WTC11 (cell line): Measurements from ENCODE around the gene TMEFF1. TPM values are rescaled to one million over a fixed set of nuclear protein-coding genes. Genes with fewer than 3 reads are reported as not detected.

ENCODE experiments used
- ATAC-seq: fragments of 200-7000 bp; cut with Tn5 transposase; 2 replicates; pipeline ENCODE4 v1.10.0; 2021; ENCODE audit warnings: mild to moderate bottlenecking, moderate library complexity
- CTCF ChIA-PET: fragments of 300-600 bp; sonication (Branson Sonifier 250); formaldehyde crosslinking; loops from one replicate; lab custom pipeline; 2021; ENCODE audit warnings: antibody characterized with exemption; lab: Charles Lee
- POLR2A ChIA-PET: fragments of 350-600 bp; sonication (Branson Sonifier 250); formaldehyde crosslinking; loops from one replicate; lab custom pipeline; 2021; ENCODE audit warnings: antibody characterized with exemption; lab: Charles Lee
- DNase-seq: peaks from one replicate; pipeline ENCODE4 v3.0.0; 2021; ENCODE audit warnings: low spot score
- H3K27ac Mint-ChIP-seq: 2 replicates; pipeline ENCODE4 v1.8.0; 2021; ENCODE audit warnings: mixed read lengths
- H3K27me3 Mint-ChIP-seq: 2 replicates; pipeline ENCODE4 v1.8.0; 2021; ENCODE audit warnings: low read depth, mild to moderate bottlenecking, moderate library complexity, mixed read lengths
- H3K36me3 Mint-ChIP-seq: 2 replicates; pipeline ENCODE4 v1.8.0; 2021; ENCODE audit warnings: mixed read lengths
- H3K4me1 Mint-ChIP-seq: 2 replicates; pipeline ENCODE4 v1.8.0; 2022; ENCODE audit warnings: mixed read lengths
- H3K4me3 Mint-ChIP-seq: 2 replicates; pipeline ENCODE4 v1.8.0; 2021; ENCODE audit warnings: mild to moderate bottlenecking, moderate library complexity, mixed read lengths
- H3K9me3 Mint-ChIP-seq: 2 replicates; pipeline ENCODE4 v1.8.0; 2021; ENCODE audit warnings: mixed read lengths
- ARID4B ChIP-seq: sonication (generic); formaldehyde crosslinking; IDR thresholded peaks from 2 replicates; pipeline ENCODE4 v1.8.0; 2023; ENCODE audit warnings: missing genetic modification reagents, mild to moderate bottlenecking, borderline replicate concordance
- E2F4 ChIP-seq: sonication (generic); formaldehyde crosslinking; IDR thresholded peaks from 2 replicates; pipeline ENCODE4 v1.8.1; 2022; ENCODE audit warnings: low read depth, mild to moderate bottlenecking, moderate library complexity, missing genetic modification reagents, borderline replicate concordance
- HMGXB4 ChIP-seq: sonication (generic); formaldehyde crosslinking; IDR thresholded peaks from 2 replicates; pipeline ENCODE4 v1.8.1; 2023; ENCODE audit warnings: mild to moderate bottlenecking, moderate library complexity, missing genetic modification reagents
- IRF2 ChIP-seq: sonication (generic); formaldehyde crosslinking; IDR thresholded peaks from 2 replicates; pipeline ENCODE4 v1.8.0; 2022; ENCODE audit warnings: low read depth, missing genetic modification reagents, borderline replicate concordance
- PRRX2 ChIP-seq: fragments of 250-450 bp; sonication (Bioruptor Pico); IDR thresholded peaks from 2 replicates; pipeline ENCODE4 v1.8.0; 2021; ENCODE audit warnings: mild to moderate bottlenecking
- TEAD4 ChIP-seq: sonication (generic); formaldehyde crosslinking; IDR thresholded peaks from 2 replicates; pipeline ENCODE4 v1.8.0; 2022; ENCODE audit warnings: mild to moderate bottlenecking, missing genetic modification reagents
- TP53 ChIP-seq: sonication (generic); formaldehyde crosslinking; IDR thresholded peaks from 2 replicates; pipeline ENCODE4 v1.8.1; 2023; ENCODE audit warnings: mild to moderate bottlenecking, missing genetic modification reagents
- ZNF263 ChIP-seq: sonication (generic); formaldehyde crosslinking; IDR thresholded peaks from 2 replicates; pipeline ENCODE4 v1.8.1; 2022; ENCODE audit warnings: low read depth, mild to moderate bottlenecking, moderate library complexity, missing genetic modification reagents
- ZNF317 ChIP-seq: sonication (generic); formaldehyde crosslinking; IDR thresholded peaks from 2 replicates; pipeline ENCODE4 v1.8.1; 2023; ENCODE audit warnings: low read depth, mild to moderate bottlenecking, moderate library complexity, missing genetic modification reagents, borderline replicate concordance
- ZNF396 ChIP-seq: fragments of 250-450 bp; sonication (Bioruptor Pico); IDR thresholded peaks from 2 replicates; pipeline ENCODE4 v1.8.0; 2021; ENCODE audit warnings: mild to moderate bottlenecking, moderate library complexity, borderline replicate concordance
- total RNA-seq: library from RNA; stranded (reverse); gene quantifications from 3 replicates; pipeline ENCODE4 v1.2.3, GENCODE V29; 2021
- TF ChIP-seq, protein P1 (sequence below): sonication (generic); formaldehyde crosslinking; IDR thresholded peaks from 2 replicates; pipeline ENCODE4 v1.8.1; 2022; ENCODE audit warnings: low read depth, missing genetic modification reagents, borderline replicate concordance
- TF ChIP-seq, protein P2 (sequence below): sonication (generic); formaldehyde crosslinking; conservative IDR thresholded peaks from 2 replicates; pipeline ENCODE4 v1.8.1; 2023; ENCODE audit warnings: mild to moderate bottlenecking, low read depth, missing genetic modification reagents, moderate library complexity
- TF ChIP-seq, protein P3 (sequence below): sonication (generic); formaldehyde crosslinking; IDR thresholded peaks from 2 replicates; pipeline ENCODE4 v1.8.1; 2023; ENCODE audit warnings: mild to moderate bottlenecking, missing genetic modification reagents, moderate library complexity
- TF ChIP-seq, protein P4 (sequence below): fragments of 250-450 bp; sonication (Bioruptor Pico); IDR thresholded peaks from 2 replicates; pipeline ENCODE4 v2.1.2; 2022; ENCODE audit warnings: mild to moderate bottlenecking, moderate library complexity

The TMEFF1 gene
- total RNA-seq, 1 experiment from 2014 or later = 62.7 TPM

DNA sequence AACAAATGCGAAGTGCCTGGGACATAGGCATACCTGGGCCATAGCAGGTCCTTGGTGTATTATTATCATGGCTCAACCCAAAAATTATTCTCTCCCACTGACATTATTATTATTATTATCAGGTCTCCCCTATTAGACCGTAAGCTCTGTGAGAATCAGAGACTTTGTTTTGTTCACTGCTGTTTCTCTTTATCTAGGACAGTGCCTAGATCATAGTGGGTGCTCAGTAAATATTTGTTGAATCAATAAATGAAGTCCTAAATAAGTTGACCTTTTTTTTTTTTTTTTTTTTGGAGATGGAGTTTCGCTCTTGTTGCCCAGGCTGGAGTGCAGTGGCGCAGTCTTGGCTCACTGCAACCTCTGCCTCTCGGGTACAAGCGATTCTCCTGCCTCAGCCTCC is 4.9 kb upstream of the TMEFF1 start (continued):
- TF ChIP-seq E2F4 (CRISPR knock-in tag) = no peak
- TF ChIP-seq, protein P1, sequence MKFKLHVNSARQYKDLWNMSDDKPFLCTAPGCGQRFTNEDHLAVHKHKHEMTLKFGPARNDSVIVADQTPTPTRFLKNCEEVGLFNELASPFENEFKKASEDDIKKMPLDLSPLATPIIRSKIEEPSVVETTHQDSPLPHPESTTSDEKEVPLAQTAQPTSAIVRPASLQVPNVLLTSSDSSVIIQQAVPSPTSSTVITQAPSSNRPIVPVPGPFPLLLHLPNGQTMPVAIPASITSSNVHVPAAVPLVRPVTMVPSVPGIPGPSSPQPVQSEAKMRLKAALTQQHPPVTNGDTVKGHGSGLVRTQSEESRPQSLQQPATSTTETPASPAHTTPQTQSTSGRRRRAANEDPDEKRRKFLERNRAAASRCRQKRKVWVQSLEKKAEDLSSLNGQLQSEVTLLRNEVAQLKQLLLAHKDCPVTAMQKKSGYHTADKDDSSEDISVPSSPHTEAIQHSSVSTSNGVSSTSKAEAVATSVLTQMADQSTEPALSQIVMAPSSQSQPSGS (CRISPR knock-in tag) = no peak
- TF ChIP-seq ZNF263 (CRISPR knock-in tag) = no peak
- no peak for TF ChIP-seq IRF2 (CRISPR knock-in tag)

- peak overlapping the region; percentile 70 for H3K4me3 Mint-ChIP-seq
- DNase-seq = no peak
- H3K4me1 Mint-ChIP-seq = peaks cover 40% of the 10 kb centered on the region
- peak overlapping the region; percentile 93 for H3K27ac Mint-ChIP-seq
- no peaks in the 10 kb centered on the region for H3K27me3 Mint-ChIP-seq
- CTCF ChIA-PET = interaction anchor here (1.0 to 1.1 kb wide), 11 partner anchors 9 to 148 kb away, joined by 3 to 8 read pairs (median 5); no protein-coding TSS in a partner anchor
- ATAC-seq = no peak
- no peaks in the 10 kb centered on the region for H3K36me3 Mint-ChIP-seq
- H3K9me3 Mint-ChIP-seq = no peaks in the 10 kb centered on the region
- POLR2A ChIA-PET = interaction anchor here (0.7 to 1.4 kb wide), 6 partner anchors 17 to 122 kb away, joined by 3 to 5 read pairs (median 3); partner anchors contain the start of genes MSANTD3 and TEX10
- TF ChIP-seq, protein P2, sequence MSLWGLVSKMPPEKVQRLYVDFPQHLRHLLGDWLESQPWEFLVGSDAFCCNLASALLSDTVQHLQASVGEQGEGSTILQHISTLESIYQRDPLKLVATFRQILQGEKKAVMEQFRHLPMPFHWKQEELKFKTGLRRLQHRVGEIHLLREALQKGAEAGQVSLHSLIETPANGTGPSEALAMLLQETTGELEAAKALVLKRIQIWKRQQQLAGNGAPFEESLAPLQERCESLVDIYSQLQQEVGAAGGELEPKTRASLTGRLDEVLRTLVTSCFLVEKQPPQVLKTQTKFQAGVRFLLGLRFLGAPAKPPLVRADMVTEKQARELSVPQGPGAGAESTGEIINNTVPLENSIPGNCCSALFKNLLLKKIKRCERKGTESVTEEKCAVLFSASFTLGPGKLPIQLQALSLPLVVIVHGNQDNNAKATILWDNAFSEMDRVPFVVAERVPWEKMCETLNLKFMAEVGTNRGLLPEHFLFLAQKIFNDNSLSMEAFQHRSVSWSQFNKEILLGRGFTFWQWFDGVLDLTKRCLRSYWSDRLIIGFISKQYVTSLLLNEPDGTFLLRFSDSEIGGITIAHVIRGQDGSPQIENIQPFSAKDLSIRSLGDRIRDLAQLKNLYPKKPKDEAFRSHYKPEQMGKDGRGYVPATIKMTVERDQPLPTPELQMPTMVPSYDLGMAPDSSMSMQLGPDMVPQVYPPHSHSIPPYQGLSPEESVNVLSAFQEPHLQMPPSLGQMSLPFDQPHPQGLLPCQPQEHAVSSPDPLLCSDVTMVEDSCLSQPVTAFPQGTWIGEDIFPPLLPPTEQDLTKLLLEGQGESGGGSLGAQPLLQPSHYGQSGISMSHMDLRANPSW (CRISPR knock-in tag) = no peak
- TF ChIP-seq ZNF396 (CRISPR knock-in tag) (no peak), TEAD4 (no peak), TP53 (CRISPR knock-in tag) (no peak), ZNF317 (no peak)
- TF ChIP-seq, all 79 proteins: peak for 0
Observed at GRCh38 chr9:100472268-100472667, 681 bp upstream of the TMEFF1 start.

DNA sequence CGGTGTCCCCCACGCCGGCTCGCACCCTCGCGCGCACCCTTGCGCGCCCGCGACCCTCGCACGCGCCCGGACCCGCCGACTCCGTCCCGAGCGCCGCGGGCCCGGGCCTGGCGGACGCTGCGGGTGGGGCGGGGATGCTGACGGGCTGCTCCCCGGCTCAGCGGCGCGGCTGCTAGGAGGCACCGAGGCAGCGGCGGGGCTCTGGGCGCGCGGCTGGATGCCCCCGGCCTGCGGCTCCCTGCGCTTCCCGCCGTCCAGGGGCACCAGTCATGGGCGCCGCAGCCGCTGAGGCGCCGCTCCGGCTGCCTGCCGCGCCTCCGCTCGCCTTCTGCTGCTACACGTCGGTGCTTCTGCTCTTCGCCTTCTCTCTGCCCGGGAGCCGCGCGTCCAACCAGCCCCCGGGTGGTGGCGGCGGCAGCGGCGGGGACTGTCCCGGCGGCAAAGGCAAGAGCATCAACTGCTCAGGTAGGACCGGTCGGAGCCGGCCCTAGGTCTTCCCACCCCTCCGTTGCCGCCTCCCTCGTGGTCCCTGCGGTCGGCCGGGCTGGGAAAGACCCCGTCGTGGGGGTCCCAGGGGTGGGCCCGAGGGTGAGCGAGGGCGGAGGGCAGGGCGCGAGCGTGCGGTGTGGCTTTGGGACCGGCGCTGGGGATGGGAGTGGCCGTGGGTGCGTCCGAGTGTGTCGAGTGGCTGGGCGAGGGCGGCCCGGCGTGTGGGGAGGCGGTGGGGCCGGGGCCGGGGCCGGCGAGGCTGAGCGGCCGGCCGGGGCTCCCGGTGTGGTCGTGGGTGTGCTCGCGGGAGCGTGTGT is 530 bp downstream of the TMEFF1 start:
- Mint-ChIP-seq H3K27me3 (no peaks in the 10 kb centered on the region), H3K27ac (no peak overlapping the region), H3K4me3 (peak overlapping the region; percentile 96), H3K36me3 (no peaks in the 10 kb centered on the region), H3K9me3 (no peaks in the 10 kb centered on the region), H3K4me1 (peaks cover 44% of the 10 kb centered on the region)
- ATAC-seq (peak; percentile 49), DNase-seq (peak; percentile 54)
- ChIA-PET CTCF (interaction anchor here (0.7 to 1.1 kb wide), 12 partner anchors 10 to 149 kb away, joined by 3 to 8 read pairs (median 4); no protein-coding TSS in a partner anchor), POLR2A (interaction anchor here (0.5 to 1.4 kb wide), 7 partner anchors 43 to 140 kb away, joined by 3 to 5 read pairs (median 3); partner anchors contain the start of genes MSANTD3 and TEX10)
- TF ChIP-seq, protein P3, sequence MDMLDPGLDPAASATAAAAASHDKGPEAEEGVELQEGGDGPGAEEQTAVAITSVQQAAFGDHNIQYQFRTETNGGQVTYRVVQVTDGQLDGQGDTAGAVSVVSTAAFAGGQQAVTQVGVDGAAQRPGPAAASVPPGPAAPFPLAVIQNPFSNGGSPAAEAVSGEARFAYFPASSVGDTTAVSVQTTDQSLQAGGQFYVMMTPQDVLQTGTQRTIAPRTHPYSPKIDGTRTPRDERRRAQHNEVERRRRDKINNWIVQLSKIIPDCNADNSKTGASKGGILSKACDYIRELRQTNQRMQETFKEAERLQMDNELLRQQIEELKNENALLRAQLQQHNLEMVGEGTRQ (CRISPR knock-in tag) = no peak
- TF ChIP-seq HMGXB4 (CRISPR knock-in tag) = peak; percentile 82
- TF ChIP-seq PRRX2 (CRISPR knock-in tag) = no peak
- TF ChIP-seq, protein P4, sequence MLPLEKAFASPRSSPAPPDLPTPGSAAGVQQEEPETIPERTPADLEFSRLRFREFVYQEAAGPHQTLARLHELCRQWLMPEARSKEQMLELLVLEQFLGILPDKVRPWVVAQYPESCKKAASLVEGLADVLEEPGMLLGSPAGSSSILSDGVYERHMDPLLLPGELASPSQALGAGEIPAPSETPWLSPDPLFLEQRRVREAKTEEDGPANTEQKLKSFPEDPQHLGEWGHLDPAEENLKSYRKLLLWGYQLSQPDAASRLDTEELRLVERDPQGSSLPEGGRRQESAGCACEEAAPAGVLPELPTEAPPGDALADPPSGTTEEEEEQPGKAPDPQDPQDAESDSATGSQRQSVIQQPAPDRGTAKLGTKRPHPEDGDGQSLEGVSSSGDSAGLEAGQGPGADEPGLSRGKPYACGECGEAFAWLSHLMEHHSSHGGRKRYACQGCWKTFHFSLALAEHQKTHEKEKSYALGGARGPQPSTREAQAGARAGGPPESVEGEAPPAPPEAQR (CRISPR knock-in tag) = no peak
- TF ChIP-seq ARID4B (CRISPR knock-in tag) = no peak
- TF ChIP-seq E2F4 (CRISPR knock-in tag) = peak; percentile 25; the same call in 1 of the 2 replicates
